WTC11 (cell line): Measurements from ENCODE around the gene OSBPL10. TPM values are rescaled to one million over a fixed set of nuclear protein-coding genes. Genes with fewer than 3 reads are reported as not detected.

ENCODE experiments used
- ATAC-seq: fragments of 200-7000 bp; cut with Tn5 transposase; 2 replicates; pipeline ENCODE4 v1.10.0; 2021; ENCODE audit warnings: mild to moderate bottlenecking, moderate library complexity
- CTCF ChIA-PET: fragments of 300-600 bp; sonication (Branson Sonifier 250); formaldehyde crosslinking; loops from one replicate; lab custom pipeline; 2021; ENCODE audit warnings: antibody characterized with exemption; lab: Charles Lee
- POLR2A ChIA-PET: fragments of 350-600 bp; sonication (Branson Sonifier 250); formaldehyde crosslinking; loops from one replicate; lab custom pipeline; 2021; ENCODE audit warnings: antibody characterized with exemption; lab: Charles Lee
- DNase-seq: peaks from one replicate; pipeline ENCODE4 v3.0.0; 2021; ENCODE audit warnings: low spot score
- H3K27ac Mint-ChIP-seq: 2 replicates; pipeline ENCODE4 v1.8.0; 2021; ENCODE audit warnings: mixed read lengths
- H3K27me3 Mint-ChIP-seq: 2 replicates; pipeline ENCODE4 v1.8.0; 2021; ENCODE audit warnings: low read depth, mild to moderate bottlenecking, moderate library complexity, mixed read lengths
- H3K36me3 Mint-ChIP-seq: 2 replicates; pipeline ENCODE4 v1.8.0; 2021; ENCODE audit warnings: mixed read lengths
- H3K4me1 Mint-ChIP-seq: 2 replicates; pipeline ENCODE4 v1.8.0; 2022; ENCODE audit warnings: mixed read lengths
- H3K4me3 Mint-ChIP-seq: 2 replicates; pipeline ENCODE4 v1.8.0; 2021; ENCODE audit warnings: mild to moderate bottlenecking, moderate library complexity, mixed read lengths
- H3K9me3 Mint-ChIP-seq: 2 replicates; pipeline ENCODE4 v1.8.0; 2021; ENCODE audit warnings: mixed read lengths
- CREB1 ChIP-seq: sonication (generic); formaldehyde crosslinking; IDR thresholded peaks from 2 replicates; pipeline ENCODE4 v1.8.0; 2023; ENCODE audit warnings: mild to moderate bottlenecking, missing genetic modification reagents
- E2F5 ChIP-seq: sonication (generic); formaldehyde crosslinking; IDR thresholded peaks from 2 replicates; pipeline ENCODE4 v1.8.1; 2022; ENCODE audit warnings: mild to moderate bottlenecking, moderate library complexity, missing genetic modification reagents
- ERG ChIP-seq: fragments of 250-450 bp; sonication (Bioruptor Pico); IDR thresholded peaks from 2 replicates; pipeline ENCODE4 v1.8.0; 2021; ENCODE audit warnings: mild to moderate bottlenecking
- NFATC4 ChIP-seq: fragments of 250-450 bp; sonication (Bioruptor Pico); IDR thresholded peaks from 2 replicates; pipeline ENCODE4 v1.9.0; 2021; ENCODE audit warnings: mild to moderate bottlenecking
- NFYB ChIP-seq: sonication (generic); formaldehyde crosslinking; conservative IDR thresholded peaks from 2 replicates; pipeline ENCODE4 v1.8.0; 2022; ENCODE audit warnings: low read depth, missing genetic modification reagents
- TEAD1 ChIP-seq: sonication (generic); formaldehyde crosslinking; IDR thresholded peaks from 2 replicates; pipeline ENCODE4 v1.8.0; 2022; ENCODE audit warnings: mild to moderate bottlenecking, missing genetic modification reagents
- TEAD4 ChIP-seq: sonication (generic); formaldehyde crosslinking; IDR thresholded peaks from 2 replicates; pipeline ENCODE4 v1.8.0; 2022; ENCODE audit warnings: mild to moderate bottlenecking, missing genetic modification reagents
- ZNF423 ChIP-seq: fragments of 250-450 bp; sonication (Bioruptor Pico); IDR thresholded peaks from 2 replicates; pipeline ENCODE4 v2.1.2; 2022; ENCODE audit warnings: mild to moderate bottlenecking, moderate library complexity
- total RNA-seq: library from RNA; stranded (reverse); gene quantifications from 3 replicates; pipeline ENCODE4 v1.2.3, GENCODE V29; 2021
- TF ChIP-seq, protein P1 (sequence below): fragments of 250-450 bp; sonication (Bioruptor Pico); IDR thresholded peaks from 2 replicates; pipeline ENCODE4 v1.9.0; 2021; ENCODE audit warnings: mild to moderate bottlenecking
- TF ChIP-seq, protein P2 (sequence below): fragments of 250-450 bp; sonication (Bioruptor Pico); IDR thresholded peaks from 2 replicates; pipeline ENCODE4 v1.9.0; 2021; ENCODE audit warnings: mild to moderate bottlenecking
- TF ChIP-seq, protein P3 (sequence below): sonication (generic); formaldehyde crosslinking; IDR thresholded peaks from 2 replicates; pipeline ENCODE4 v1.8.0; 2022; ENCODE audit warnings: mild to moderate bottlenecking, missing genetic modification reagents

OSBPL10 gene
- total RNA-seq, 1 experiment from 2014 or later: 84.1 TPM

DNA sequence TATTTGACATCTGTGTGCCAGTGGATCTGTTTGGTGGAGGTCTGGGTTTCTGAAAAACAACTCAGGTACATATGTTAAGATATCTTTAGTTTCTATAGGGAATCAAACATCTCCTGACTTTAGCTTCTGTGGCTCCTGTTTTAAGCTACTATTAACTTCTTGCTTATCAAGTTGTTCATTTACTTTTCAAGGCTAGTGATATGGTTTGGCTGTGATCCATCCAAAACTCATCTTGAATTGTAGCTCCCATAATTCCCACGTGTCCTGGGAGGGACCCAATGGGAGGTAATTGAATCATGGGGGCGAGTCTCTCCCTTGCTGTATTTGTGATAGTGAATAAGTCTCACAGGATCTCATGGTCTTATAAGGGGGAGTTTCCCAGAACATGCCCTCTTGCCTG is 41.9 kb upstream of the OSBPL10 start:
- POLR2A ChIA-PET: no interaction called here

DNA sequence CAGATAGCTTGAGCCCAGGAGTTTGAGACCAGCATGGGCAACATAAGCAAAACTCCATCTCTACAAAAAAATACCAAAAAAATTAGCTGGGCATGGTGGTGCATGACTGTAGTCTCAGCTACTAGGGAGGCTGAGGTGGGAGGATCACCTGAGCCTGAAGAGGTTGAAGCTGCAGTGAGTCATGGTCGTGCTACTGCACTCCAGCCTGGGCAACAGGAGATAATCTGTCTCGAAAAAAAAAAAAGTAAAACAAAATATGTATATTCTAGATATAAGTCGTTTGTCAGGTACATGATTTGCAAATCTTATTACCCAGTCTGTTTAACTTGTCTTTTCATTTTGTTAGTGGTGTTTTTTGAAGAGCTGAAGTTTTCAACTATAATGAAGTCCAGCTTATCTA is 40.7 kb upstream of the OSBPL10 start:
- H3K4me1 Mint-ChIP-seq: peaks cover 6% of the 10 kb centered on the region
- ATAC-seq (no peak), DNase-seq (no peak)
- CTCF ChIA-PET: interaction anchor here (1.0 to 1.2 kb wide), 2 partner anchors 122 to 133 kb away, joined by 3 to 5 read pairs; no protein-coding TSS in a partner anchor
- H3K9me3 Mint-ChIP-seq: no peaks in the 10 kb centered on the region
- POLR2A ChIA-PET: interaction anchor here (0.7 kb wide), 1 partner anchor 381 kb away, joined by 3 read pairs; no protein-coding TSS in a partner anchor
- H3K36me3 Mint-ChIP-seq: no peaks in the 10 kb centered on the region
- no peaks in the 10 kb centered on the region; the same call in 1 of the 2 replicates for H3K27me3 Mint-ChIP-seq
- no peak overlapping the region for H3K27ac Mint-ChIP-seq
- TF ChIP-seq E2F5 (CRISPR knock-in tag) (no peak), ZNF423 (CRISPR knock-in tag) (no peak), TEAD4 (CRISPR knock-in tag) (no peak)
- TF ChIP-seq, protein P1, sequence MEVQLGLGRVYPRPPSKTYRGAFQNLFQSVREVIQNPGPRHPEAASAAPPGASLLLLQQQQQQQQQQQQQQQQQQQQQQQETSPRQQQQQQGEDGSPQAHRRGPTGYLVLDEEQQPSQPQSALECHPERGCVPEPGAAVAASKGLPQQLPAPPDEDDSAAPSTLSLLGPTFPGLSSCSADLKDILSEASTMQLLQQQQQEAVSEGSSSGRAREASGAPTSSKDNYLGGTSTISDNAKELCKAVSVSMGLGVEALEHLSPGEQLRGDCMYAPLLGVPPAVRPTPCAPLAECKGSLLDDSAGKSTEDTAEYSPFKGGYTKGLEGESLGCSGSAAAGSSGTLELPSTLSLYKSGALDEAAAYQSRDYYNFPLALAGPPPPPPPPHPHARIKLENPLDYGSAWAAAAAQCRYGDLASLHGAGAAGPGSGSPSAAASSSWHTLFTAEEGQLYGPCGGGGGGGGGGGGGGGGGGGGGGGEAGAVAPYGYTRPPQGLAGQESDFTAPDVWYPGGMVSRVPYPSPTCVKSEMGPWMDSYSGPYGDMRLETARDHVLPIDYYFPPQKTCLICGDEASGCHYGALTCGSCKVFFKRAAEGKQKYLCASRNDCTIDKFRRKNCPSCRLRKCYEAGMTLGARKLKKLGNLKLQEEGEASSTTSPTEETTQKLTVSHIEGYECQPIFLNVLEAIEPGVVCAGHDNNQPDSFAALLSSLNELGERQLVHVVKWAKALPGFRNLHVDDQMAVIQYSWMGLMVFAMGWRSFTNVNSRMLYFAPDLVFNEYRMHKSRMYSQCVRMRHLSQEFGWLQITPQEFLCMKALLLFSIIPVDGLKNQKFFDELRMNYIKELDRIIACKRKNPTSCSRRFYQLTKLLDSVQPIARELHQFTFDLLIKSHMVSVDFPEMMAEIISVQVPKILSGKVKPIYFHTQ (CRISPR knock-in tag): no peak
- H3K4me3 Mint-ChIP-seq: no peak overlapping the region

More for the DNA sequence above, 41.9 kb upstream of the OSBPL10 start:
- Mint-ChIP-seq H3K4me3 (no peak overlapping the region), H3K9me3 (no peaks in the 10 kb centered on the region), H3K27me3 (no peaks in the 10 kb centered on the region; the same call in 1 of the 2 replicates), H3K36me3 (no peaks in the 10 kb centered on the region), H3K4me1 (peaks cover 6% of the 10 kb centered on the region), H3K27ac (no peak overlapping the region)
- ATAC-seq: no peak
- DNase-seq: no peak
- CTCF ChIA-PET: interaction anchor here (0.6 to 1.2 kb wide), 2 partner anchors 121 to 224 kb away, joined by 3 read pairs; no protein-coding TSS in a partner anchor
- TF ChIP-seq NFYB (CRISPR knock-in tag): no peak
- TF ChIP-seq TEAD1 (CRISPR knock-in tag): no peak
- TF ChIP-seq, protein P2, sequence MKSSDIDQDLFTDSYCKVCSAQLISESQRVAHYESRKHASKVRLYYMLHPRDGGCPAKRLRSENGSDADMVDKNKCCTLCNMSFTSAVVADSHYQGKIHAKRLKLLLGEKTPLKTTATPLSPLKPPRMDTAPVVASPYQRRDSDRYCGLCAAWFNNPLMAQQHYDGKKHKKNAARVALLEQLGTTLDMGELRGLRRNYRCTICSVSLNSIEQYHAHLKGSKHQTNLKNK: no peak
- TF ChIP-seq, protein P3, sequence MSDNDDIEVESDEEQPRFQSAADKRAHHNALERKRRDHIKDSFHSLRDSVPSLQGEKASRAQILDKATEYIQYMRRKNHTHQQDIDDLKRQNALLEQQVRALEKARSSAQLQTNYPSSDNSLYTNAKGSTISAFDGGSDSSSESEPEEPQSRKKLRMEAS (CRISPR knock-in tag): no peak
- no peak for TF ChIP-seq CREB1 (CRISPR knock-in tag)

GRCh38 chr3:32021155-32021554 is 40.1 kb upstream of the OSBPL10 start:
- DNase-seq: no peak
- TF ChIP-seq NFATC4 (CRISPR knock-in tag): no peak
- TF ChIP-seq ERG: no peak
- TF ChIP-seq, protein P3 (CRISPR knock-in tag): no peak
- TF ChIP-seq, protein P2: no peak
- Mint-ChIP-seq H3K36me3 (no peaks in the 10 kb centered on the region), H3K4me1 (peaks cover 6% of the 10 kb centered on the region), H3K4me3 (no peak overlapping the region), H3K27ac (no peak overlapping the region), H3K27me3 (no peaks in the 10 kb centered on the region; the same call in 1 of the 2 replicates), H3K9me3 (no peaks in the 10 kb centered on the region)
- POLR2A ChIA-PET: no interaction called here
- ATAC-seq: no peak
- CTCF ChIA-PET: interaction anchor here (0.5 kb wide), 1 partner anchor 475 kb away, joined by 6 read pairs; no protein-coding TSS in a partner anchor
